GM04504 (cell line): ENCODE data around the gene PI4K2A.
A peak's percentile ranks its signal among the peaks of the same experiment; 100 is the strongest.
"Not testable (repeated sequence)": the region's sequence is repeated elsewhere in the genome, so short reads cannot be mapped to it uniquely, and the experiment has no call there.

Experiments used
- DNase-seq: peaks from one replicate; pipeline ENCODE4 v3.0.0-alpha.2; 2012; ENCODE audit warnings: low read depth

PI4K2A gene

GRCh38 chr10:97675222-97675621, 34.8 kb downstream of the PI4K2A start:
- DNase-seq = no peak

DNA sequence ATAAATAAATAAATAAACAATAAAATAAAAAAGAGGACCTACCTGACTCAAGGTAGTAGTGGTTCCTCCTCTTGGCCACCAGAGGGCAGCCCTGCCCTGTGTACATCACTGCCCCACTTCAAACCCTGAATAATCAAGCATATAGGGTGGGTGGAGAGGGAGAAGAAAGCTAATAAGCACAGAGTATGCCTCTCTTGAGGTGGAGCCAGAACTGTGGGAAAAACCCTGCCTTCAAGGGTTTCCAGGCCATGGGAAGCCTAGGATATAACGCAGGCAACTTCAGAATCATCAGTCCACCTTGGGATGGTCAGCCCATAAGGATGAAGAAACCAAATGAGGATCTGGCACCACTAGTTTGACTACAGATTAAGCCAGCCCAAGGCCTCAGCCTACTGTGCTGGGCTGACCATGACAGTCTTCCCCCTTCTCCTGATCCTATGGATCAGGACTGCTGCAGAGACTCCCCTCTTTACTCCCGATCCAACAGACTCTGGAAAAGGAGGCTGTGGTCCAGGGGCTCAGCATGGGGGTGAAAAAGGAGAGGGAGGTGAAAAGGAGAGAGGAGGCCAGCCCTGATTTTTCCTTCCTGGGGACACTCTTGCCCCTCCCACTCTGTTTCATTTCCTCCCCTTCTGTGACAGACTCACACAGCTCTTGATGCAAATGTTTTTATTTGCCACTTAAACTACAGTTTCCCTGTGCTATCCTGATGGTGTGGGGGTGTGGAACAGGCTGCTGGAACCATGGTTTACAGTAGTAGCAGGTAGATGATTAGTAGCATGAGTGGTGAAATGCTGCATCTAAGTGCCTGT, 36.5 kb downstream of the PI4K2A start:
- DNase-seq = no peak

GRCh38 chr10:97679594-97679993, 39.1 kb downstream of the PI4K2A start:
- no peak for DNase-seq

GRCh38 chr10:97682042-97682441, 41.6 kb downstream of the PI4K2A start:
- DNase-seq = no peak

- DNase-seq = no peak
Observed at GRCh38 chr10:97683556-97684367, 43.3 kb downstream of the PI4K2A start.

GRCh38 chr10:97684368-97684713, 43.9 kb downstream of the PI4K2A start:
- DNase-seq = not testable (repeated sequence)

DNA sequence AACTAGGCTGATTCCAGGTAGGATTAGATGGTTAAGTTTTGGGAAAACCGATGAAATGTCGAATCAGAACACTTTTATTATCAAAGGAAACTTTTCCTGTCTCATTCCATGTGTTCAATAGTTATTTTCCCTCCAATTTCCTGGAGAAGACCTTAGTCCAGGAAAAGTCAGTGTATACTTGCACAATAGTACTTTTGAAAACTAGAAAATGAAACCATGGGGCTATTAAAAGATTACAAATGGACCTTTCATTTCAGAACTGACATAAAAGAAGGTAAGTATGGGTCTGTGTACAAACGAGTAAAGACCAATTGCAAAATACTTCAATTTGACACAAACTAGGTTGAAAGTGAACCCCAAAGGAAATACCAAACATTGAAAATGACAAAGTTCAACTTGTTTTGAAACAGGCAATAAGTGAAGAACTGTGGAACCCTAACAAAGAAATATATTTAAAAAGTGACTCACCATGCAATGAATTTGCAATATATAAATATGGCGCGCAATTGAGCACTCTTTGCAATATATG, 44.5 kb downstream of the PI4K2A start:
- no peak for DNase-seq

DNA sequence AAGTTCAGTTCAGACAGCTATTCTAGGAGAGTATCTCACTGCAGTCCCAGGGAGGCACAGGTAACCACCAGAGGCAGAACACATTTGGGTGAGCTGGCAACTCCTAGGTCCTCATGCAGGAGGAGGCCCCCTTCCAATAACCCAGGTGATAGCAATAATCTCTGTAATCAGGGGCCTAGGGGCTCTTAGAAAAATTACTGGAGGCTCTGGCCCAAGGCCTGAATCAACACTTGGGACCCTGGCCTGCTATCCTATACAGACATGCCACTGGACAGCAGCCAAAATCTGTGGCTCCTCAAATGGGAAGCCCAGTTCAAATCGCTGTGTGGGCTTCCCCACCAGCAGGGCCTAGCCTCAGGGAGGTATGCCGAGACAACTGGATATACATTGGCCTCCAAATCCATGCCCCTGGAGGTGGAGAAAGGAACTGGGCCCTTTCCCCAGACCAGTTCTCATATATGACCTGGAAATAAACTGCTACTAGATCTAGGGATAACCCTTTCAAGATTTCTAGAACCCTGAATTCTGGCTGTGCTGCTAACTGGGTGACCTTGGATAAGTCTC, 45.0 kb downstream of the PI4K2A start:
- DNase-seq = no peak

- DNase-seq = no peak
Observed at GRCh38 chr10:97686301-97686961, 46.0 kb downstream of the PI4K2A start.

GRCh38 chr10:97686962-97687784, 46.7 kb downstream of the PI4K2A start, which contains the start of gene AVPI1:
Gene AVPI1, minus strand, starts transcription at chr10:97687241. Its CDS starts 7,336 bp downstream, at chr10:97679905.
- DNase-seq = peak; percentile 95

- DNase-seq = no peak
Observed at GRCh38 chr10:97687785-97688781, 47.6 kb downstream of the PI4K2A start.

DNA sequence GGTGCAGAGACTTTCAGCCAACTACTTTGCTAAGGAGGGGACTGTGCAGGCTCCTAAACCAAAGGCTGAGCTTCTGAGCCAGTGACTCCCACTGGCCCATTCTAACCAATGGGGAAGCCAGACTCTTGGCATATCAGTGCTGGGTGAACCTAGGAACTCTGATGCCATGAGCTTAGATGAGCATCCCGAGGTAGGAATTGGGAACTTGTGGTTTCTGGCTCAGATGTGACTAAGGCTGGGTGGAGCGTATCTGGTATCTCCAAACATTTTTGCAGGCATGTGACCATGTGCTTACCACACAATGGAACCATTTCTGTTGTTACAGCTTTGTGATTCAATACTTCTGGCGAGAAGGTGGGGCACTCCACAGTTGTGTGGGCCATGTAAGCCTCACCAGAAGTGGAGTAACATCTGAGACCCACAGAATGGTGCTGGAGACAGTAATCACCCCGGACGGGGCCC, 49.1 kb downstream of the PI4K2A start:
- peak; percentile 85 for DNase-seq

- no peak for DNase-seq
Observed at GRCh38 chr10:97690133-97690532, 49.7 kb downstream of the PI4K2A start.

DNA sequence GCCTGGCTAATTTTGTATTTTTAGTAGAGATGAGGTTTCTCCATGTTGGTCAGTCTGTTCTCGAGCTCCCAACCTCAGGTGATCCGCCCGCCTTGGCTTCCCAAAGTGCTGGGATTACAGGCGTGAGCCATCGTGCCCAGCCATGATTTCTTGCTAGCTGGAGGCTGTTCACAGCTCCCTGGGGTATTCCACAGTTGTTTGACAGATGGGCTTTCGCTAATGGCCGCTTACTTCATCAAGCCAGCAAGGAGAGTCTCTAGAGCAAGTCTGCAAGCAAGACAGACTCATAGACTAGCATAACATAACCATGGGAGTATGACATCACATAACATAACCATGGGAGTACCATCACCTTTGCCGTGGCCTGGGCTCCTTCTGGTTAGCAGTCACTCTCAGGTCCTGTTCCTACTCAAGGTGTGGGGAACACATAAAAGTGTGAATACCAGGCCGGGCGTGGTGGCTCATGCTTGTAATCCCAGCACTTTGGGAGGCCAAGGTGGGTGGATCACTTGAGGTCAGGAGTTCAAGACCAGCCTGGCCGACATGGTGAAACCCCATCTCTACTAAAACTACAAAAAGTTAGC, 57.7 kb downstream of the PI4K2A start:
- not testable (repeated sequence) for DNase-seq

DNA sequence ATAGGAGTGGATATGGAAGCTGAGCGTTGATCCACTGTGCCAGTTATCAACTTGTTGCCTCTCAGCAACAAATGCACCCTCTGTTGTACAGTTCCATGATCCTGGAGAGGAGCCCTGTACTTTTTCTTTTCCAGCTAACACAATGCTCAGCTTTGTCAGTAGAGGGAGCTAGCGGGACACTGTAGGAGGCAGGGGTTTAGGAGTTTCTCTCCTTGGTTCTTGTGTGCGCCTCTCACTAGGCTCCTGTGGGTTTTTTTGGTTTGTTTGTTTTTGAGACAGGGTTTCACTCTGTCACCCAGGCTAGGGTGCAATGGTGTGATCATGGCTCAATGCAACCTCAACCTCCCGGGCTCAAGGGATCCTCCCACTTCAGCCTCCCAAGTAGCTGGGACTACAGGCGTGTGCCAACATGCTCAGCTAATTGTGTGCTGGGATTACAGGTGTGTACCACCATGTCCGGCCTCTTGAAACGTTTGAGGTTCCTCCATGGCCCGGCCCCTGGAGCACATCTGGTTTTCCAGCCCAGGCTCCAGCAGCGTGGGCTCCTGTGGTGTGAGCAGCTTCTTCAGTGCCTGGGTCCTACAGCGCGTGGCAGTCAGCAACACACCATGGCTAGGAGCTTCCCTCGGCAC, 61.1 kb downstream of the PI4K2A start:
- no peak for DNase-seq

DNA sequence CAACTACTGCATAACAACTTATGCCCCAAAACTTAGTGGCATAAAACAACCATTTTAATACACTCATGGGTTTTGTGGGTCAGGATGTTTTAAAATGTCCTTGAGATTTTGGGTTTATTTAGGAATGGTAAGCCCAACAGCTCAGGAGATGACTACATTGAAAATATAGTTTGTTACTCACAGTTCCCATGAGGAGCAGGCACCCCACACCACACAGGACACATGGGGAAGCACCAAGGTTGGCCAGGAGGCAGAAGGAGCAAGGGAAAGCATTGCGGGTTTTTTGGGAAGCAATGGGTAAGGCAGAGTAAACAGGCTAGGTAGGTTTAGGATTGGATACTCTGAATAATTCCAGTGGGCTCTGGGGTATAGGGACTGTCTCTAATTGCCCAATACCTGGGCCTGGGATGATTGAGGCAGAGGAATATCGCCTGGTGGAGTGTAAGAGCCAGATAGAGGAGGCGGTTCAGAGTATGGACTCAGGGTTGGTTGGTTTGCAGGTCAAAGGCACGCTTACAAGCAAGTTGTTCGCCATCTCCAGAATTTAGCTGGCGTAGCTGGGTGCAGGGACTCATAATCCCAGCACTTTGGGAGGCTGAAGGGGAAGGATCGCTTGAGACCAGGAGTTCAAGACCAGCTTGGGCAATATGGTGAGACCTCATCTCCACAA, 63.1 kb downstream of the PI4K2A start:
- no peak for DNase-seq

GRCh38 chr10:97704341-97704740, 63.9 kb downstream of the PI4K2A start:
- DNase-seq = no peak

GRCh38 chr10:97705006-97705670, 64.7 kb downstream of the PI4K2A start:
- no peak for DNase-seq
